ENCODE measurements around the gene MBNL1.

GRCh38 chr3:152357587-152357986 lies 88.9 kb downstream of the MBNL1 start:
- TF ChIP-seq CTCF (IDR thresholded peaks at IDR 0.05) (no peak), POLR2A (IDR thresholded peaks at IDR 0.05) (no peak)
